Measurements from ENCODE around the gene TBC1D12.
"Not testable (repeated sequence)": the region's sequence is repeated elsewhere in the genome, so short reads cannot be mapped to it uniquely, and the experiment has no call there.

Gene TBC1D12

GRCh38 chr10:94363251-94363565, 39.1 kb upstream of the TBC1D12 start:
- peak; percentile 1 for TF ChIP-seq CTCF (conservative IDR thresholded peaks at IDR 0.05)

GRCh38 chr10:94364482-94364881, 37.9 kb upstream of the TBC1D12 start:
- TF ChIP-seq CTCF (conservative IDR thresholded peaks at IDR 0.05), result no peak
- H3K27ac ChIP-seq, result no peak overlapping the region

More at GRCh38 chr10:94363251-94363565, 39.1 kb upstream of the TBC1D12 start:
- peak overlapping the region; percentile 75 for H3K27ac ChIP-seq

GRCh38 chr10:94366382-94366781, 36.0 kb upstream of the TBC1D12 start:
- TF ChIP-seq CTCF (conservative IDR thresholded peaks at IDR 0.05), result no peak
- no peak overlapping the region for H3K27ac ChIP-seq

- H3K27ac ChIP-seq, result no peak overlapping the region
- TF ChIP-seq CTCF (conservative IDR thresholded peaks at IDR 0.05), result no peak
Measured at GRCh38 chr10:94370501-94370900, 31.8 kb upstream of the TBC1D12 start.

GRCh38 chr10:94375374-94375773, 27.0 kb upstream of the TBC1D12 start:
- no peak for TF ChIP-seq CTCF (conservative IDR thresholded peaks at IDR 0.05)
- H3K27ac ChIP-seq, result no peak overlapping the region

- TF ChIP-seq CTCF (conservative IDR thresholded peaks at IDR 0.05), result no peak
- 0 out of 2 replicates have a peak overlapping the region, but pooled peaks have one; percentile 9 for H3K27ac ChIP-seq
Measured at GRCh38 chr10:94376865-94377264, 25.5 kb upstream of the TBC1D12 start.

GRCh38 chr10:94383530-94383929, 18.8 kb upstream of the TBC1D12 start:
- no peak for TF ChIP-seq CTCF (conservative IDR thresholded peaks at IDR 0.05)
- H3K27ac ChIP-seq, result no peak overlapping the region

GRCh38 chr10:94385733-94386132, 16.6 kb upstream of the TBC1D12 start:
- not testable (repeated sequence) for H3K27ac ChIP-seq

GRCh38 chr10:94392117-94392516, 10.2 kb upstream of the TBC1D12 start:
- not testable (repeated sequence) for H3K27ac ChIP-seq
